ENCODE measurements around the gene CSNK1D. TPM values are rescaled to one million over a fixed set of nuclear protein-coding genes. Genes with fewer than 3 reads are reported as not detected.

Gene CSNK1D
- polyA plus RNA-seq, 1 donor from 2014 or later: 29.9 TPM

DNA sequence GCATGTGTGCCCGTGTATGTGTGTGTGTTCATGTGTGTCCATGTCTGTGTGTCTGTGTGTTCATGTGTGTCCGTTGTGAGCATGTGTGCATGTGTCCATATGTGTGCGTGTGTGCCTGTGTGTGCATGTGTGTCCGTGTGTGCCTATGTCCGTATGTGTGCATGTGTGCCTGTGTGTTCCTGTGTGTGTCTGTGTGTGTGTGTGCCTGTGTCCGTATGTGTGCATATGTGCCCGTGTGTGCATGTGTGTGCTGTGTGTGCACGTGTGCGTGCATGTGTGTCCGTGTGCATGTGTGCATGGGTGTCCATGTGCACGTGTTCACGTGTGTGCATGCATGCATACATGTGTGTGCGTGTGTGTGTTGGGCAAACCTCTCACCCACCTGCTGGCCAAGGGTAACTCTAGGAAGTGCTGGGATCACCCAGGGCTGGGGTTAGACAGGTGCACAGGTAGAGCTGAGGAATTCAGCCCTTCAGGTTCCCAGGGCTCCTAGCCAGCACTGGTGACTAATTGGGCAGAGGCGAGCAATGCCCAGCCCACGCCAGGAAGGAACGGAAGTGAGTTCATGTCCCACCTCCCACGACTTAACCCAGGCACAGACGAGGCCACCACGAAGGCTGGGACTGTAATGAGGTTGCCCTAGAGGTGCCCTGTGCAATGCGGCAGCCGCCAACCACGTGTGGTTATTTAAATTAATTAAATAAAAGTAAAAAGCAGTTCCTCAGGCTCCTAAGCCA lies 8.2 kb upstream of the CSNK1D start:
- no peak overlapping the region for H2AFZ ChIP-seq (ENCODE audit: low read depth, low read length)
- H3K36me3 ChIP-seq (ENCODE audit: insufficient read depth, low read length): no peaks in the 10 kb centered on the region
- TF ChIP-seq, protein P1, sequence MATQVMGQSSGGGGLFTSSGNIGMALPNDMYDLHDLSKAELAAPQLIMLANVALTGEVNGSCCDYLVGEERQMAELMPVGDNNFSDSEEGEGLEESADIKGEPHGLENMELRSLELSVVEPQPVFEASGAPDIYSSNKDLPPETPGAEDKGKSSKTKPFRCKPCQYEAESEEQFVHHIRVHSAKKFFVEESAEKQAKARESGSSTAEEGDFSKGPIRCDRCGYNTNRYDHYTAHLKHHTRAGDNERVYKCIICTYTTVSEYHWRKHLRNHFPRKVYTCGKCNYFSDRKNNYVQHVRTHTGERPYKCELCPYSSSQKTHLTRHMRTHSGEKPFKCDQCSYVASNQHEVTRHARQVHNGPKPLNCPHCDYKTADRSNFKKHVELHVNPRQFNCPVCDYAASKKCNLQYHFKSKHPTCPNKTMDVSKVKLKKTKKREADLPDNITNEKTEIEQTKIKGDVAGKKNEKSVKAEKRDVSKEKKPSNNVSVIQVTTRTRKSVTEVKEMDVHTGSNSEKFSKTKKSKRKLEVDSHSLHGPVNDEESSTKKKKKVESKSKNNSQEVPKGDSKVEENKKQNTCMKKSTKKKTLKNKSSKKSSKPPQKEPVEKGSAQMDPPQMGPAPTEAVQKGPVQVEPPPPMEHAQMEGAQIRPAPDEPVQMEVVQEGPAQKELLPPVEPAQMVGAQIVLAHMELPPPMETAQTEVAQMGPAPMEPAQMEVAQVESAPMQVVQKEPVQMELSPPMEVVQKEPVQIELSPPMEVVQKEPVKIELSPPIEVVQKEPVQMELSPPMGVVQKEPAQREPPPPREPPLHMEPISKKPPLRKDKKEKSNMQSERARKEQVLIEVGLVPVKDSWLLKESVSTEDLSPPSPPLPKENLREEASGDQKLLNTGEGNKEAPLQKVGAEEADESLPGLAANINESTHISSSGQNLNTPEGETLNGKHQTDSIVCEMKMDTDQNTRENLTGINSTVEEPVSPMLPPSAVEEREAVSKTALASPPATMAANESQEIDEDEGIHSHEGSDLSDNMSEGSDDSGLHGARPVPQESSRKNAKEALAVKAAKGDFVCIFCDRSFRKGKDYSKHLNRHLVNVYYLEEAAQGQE (IDR thresholded peaks at IDR 0.05; ENCODE audit: borderline replicate concordance): no peak
- TF ChIP-seq RAD21 (conservative IDR thresholded peaks at IDR 0.05) (no peak), POLR2AphosphoS5 (IDR thresholded peaks at IDR 0.05) (no peak), SMC3 (conservative IDR thresholded peaks at IDR 0.05; ENCODE audit: poor library complexity) (no peak), EP300 (conservative IDR thresholded peaks at IDR 0.05; ENCODE audit: poor library complexity, severe bottlenecking) (no peak), EZH2 (IDR thresholded peaks at IDR 0.05; ENCODE audit: borderline replicate concordance, insufficient read depth, low read length, poor library complexity, severe bottlenecking) (no peak), MXI1 (conservative IDR thresholded peaks at IDR 0.05; ENCODE audit: poor library complexity, severe bottlenecking) (no peak), TAF1 (IDR thresholded peaks at IDR 0.05; ENCODE audit: low read depth) (no peak)
- TF ChIP-seq, protein P2, sequence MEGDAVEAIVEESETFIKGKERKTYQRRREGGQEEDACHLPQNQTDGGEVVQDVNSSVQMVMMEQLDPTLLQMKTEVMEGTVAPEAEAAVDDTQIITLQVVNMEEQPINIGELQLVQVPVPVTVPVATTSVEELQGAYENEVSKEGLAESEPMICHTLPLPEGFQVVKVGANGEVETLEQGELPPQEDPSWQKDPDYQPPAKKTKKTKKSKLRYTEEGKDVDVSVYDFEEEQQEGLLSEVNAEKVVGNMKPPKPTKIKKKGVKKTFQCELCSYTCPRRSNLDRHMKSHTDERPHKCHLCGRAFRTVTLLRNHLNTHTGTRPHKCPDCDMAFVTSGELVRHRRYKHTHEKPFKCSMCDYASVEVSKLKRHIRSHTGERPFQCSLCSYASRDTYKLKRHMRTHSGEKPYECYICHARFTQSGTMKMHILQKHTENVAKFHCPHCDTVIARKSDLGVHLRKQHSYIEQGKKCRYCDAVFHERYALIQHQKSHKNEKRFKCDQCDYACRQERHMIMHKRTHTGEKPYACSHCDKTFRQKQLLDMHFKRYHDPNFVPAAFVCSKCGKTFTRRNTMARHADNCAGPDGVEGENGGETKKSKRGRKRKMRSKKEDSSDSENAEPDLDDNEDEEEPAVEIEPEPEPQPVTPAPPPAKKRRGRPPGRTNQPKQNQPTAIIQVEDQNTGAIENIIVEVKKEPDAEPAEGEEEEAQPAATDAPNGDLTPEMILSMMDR (IDR thresholded peaks at IDR 0.05; ENCODE audit: poor library complexity, severe bottlenecking): no peak
- H3K9ac ChIP-seq (ENCODE audit: low read length): no peak overlapping the region
- H3K9me3 ChIP-seq (ENCODE audit: low read length): no peaks in the 10 kb centered on the region
- H3K79me2 ChIP-seq (replicated peaks; ENCODE audit: insufficient read depth, low read length): no peaks in the 10 kb centered on the region
- H3K4me3 ChIP-seq (ENCODE audit: low read length): no peak overlapping the region
- H3K4me2 ChIP-seq (ENCODE audit: low read length): no peak overlapping the region
- no peak overlapping the region for H3K27ac ChIP-seq (ENCODE audit: low read length)
- H3K27me3 ChIP-seq (ENCODE audit: insufficient read depth, low read depth, low read length): no peaks in the 10 kb centered on the region
- no peaks in the 10 kb centered on the region for H4K20me1 ChIP-seq (ENCODE audit: insufficient read depth)
- H3F3A ChIP-seq (ENCODE audit: insufficient read depth, low read length, poor library complexity, severe bottlenecking): no peaks in the 10 kb centered on the region
- no peaks in the 10 kb centered on the region for H3K9me2 ChIP-seq (ENCODE audit: insufficient read depth, low read length)

DNA sequence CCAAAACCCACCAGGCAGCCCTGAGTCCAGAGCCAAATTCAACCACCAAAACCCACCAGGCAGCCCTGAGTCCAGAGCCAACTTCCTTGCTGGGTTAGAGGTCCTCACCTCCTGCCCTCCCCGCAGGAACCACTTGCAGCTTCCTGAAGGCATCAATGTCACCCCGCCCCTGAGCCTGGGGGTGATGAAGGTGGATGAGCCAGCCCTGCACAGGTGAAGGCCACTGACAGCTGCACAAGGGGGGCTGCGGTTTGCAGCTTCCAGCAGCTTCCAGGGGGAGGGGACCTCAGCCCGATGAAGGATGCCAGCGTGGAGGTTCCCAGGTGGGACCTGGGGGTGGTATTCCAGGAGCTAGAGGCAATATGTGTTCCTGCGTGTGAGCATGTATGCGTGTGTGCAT lies 7.6 kb upstream of the CSNK1D start:
- Histone ChIP-seq H3K27me3 (ENCODE audit: insufficient read depth, low read depth, low read length) (no peaks in the 10 kb centered on the region), H2AFZ (ENCODE audit: low read depth, low read length) (no peak overlapping the region), H3K9me2 (ENCODE audit: insufficient read depth, low read length) (no peaks in the 10 kb centered on the region), H3K79me2 (replicated peaks; ENCODE audit: insufficient read depth, low read length) (no peaks in the 10 kb centered on the region), H3K4me2 (ENCODE audit: low read length) (no peak overlapping the region), H3F3A (ENCODE audit: insufficient read depth, low read length, poor library complexity, severe bottlenecking) (no peaks in the 10 kb centered on the region), H3K9ac (ENCODE audit: low read length) (no peak overlapping the region), H3K36me3 (ENCODE audit: insufficient read depth, low read length) (no peaks in the 10 kb centered on the region), H3K4me3 (ENCODE audit: low read length) (no peak overlapping the region), H4K20me1 (ENCODE audit: insufficient read depth) (no peaks in the 10 kb centered on the region), H3K9me3 (ENCODE audit: low read length) (no peaks in the 10 kb centered on the region), H3K27ac (ENCODE audit: low read length) (no peak overlapping the region)
- no peak for TF ChIP-seq MXI1 (conservative IDR thresholded peaks at IDR 0.05; ENCODE audit: poor library complexity, severe bottlenecking)

Measured in neural cell (in vitro differentiated cells).